Measurements from ENCODE around the gene PRKCA. TPM values are rescaled to one million over a fixed set of nuclear protein-coding genes. Genes with fewer than 3 reads are reported as not detected.

Gene PRKCA
- total RNA-seq, 4 donors from 2014 or later = 9.0 to 76.1 (median 15.1) TPM

- H3K9me3 ChIP-seq = no peaks in the 10 kb centered on the region
- no peak for TF ChIP-seq CTCF (IDR thresholded peaks at IDR 0.05)
- no peak for TF ChIP-seq POLR2A (IDR thresholded peaks at IDR 0.05)
- intact Hi-C loops (cut with DNase I; ENCODE audit: low total_unique reads) = no loop called here
- H3K4me1 ChIP-seq = no peaks in the 10 kb centered on the region
- H3K27me3 ChIP-seq = no peaks in the 10 kb centered on the region
- H3K36me3 ChIP-seq = no peaks in the 10 kb centered on the region
- no peak overlapping the region for H3K4me3 ChIP-seq
- no peak overlapping the region for H3K27ac ChIP-seq
- no peak for DNase-seq
Measured at GRCh38 chr17:66480243-66480642, 177.8 kb downstream of the PRKCA start.

GRCh38 chr17:66480802-66481201 lies 178.4 kb downstream of the PRKCA start:
- no peak for TF ChIP-seq POLR2A (IDR thresholded peaks at IDR 0.05)
- TF ChIP-seq CTCF (IDR thresholded peaks at IDR 0.05) = no peak
- intact Hi-C loops (cut with DNase I; ENCODE audit: low total_unique reads) = no loop called here
- Histone ChIP-seq H3K27ac (no peak overlapping the region), H3K4me1 (no peaks in the 10 kb centered on the region), H3K4me3 (no peak overlapping the region), H3K36me3 (no peaks in the 10 kb centered on the region), H3K27me3 (no peaks in the 10 kb centered on the region), H3K9me3 (no peaks in the 10 kb centered on the region)
- DNase-seq = no peak

GRCh38 chr17:66481271-66481670 lies 178.9 kb downstream of the PRKCA start:
- Histone ChIP-seq H3K4me3 (no peak overlapping the region), H3K36me3 (no peaks in the 10 kb centered on the region), H3K4me1 (no peaks in the 10 kb centered on the region), H3K9me3 (no peaks in the 10 kb centered on the region), H3K27me3 (no peaks in the 10 kb centered on the region), H3K27ac (no peak overlapping the region)
- no peak for DNase-seq
- TF ChIP-seq POLR2A (IDR thresholded peaks at IDR 0.05) = no peak
- no peak for TF ChIP-seq CTCF (IDR thresholded peaks at IDR 0.05)
- intact Hi-C loops (cut with DNase I; ENCODE audit: low total_unique reads) = no loop called here

- H3K36me3 ChIP-seq = no peaks in the 10 kb centered on the region
- no peak for TF ChIP-seq CTCF (IDR thresholded peaks at IDR 0.05)
- no peak for TF ChIP-seq POLR2A (IDR thresholded peaks at IDR 0.05)
- no peak for DNase-seq
- H3K9me3 ChIP-seq = no peaks in the 10 kb centered on the region
- intact Hi-C loops (cut with DNase I; ENCODE audit: low total_unique reads) = no loop called here
- no peak overlapping the region for H3K4me3 ChIP-seq
- no peak overlapping the region for H3K27ac ChIP-seq
- no peaks in the 10 kb centered on the region for H3K27me3 ChIP-seq
- H3K4me1 ChIP-seq = no peaks in the 10 kb centered on the region
Measured at GRCh38 chr17:66483906-66484305, 181.5 kb downstream of the PRKCA start.

- no peak for TF ChIP-seq POLR2A (IDR thresholded peaks at IDR 0.05)
- no peak for TF ChIP-seq CTCF (IDR thresholded peaks at IDR 0.05)
- DNase-seq = no peak
- intact Hi-C loops (cut with DNase I; ENCODE audit: low total_unique reads) = no loop called here
Measured at GRCh38 chr17:66485309-66485947, 183.0 kb downstream of the PRKCA start.

More at GRCh38 chr17:66485309-66485947, 183.0 kb downstream of the PRKCA start:
- H3K27me3 ChIP-seq = no peaks in the 10 kb centered on the region
- H3K4me1 ChIP-seq = no peaks in the 10 kb centered on the region
- no peaks in the 10 kb centered on the region for H3K9me3 ChIP-seq
- no peak overlapping the region for H3K27ac ChIP-seq
- H3K4me3 ChIP-seq = no peak overlapping the region
- H3K36me3 ChIP-seq = no peaks in the 10 kb centered on the region

Measured in uterus (tissue), 4 donors.